Thoracic aorta (tissue), 2 donors: ENCODE measurements around the gene CUX1. TPM values are rescaled to one million over a fixed set of nuclear protein-coding genes. Genes with fewer than 3 reads are reported as not detected.
A peak's percentile ranks its signal among the peaks of the same experiment; 100 is the strongest.
"Not testable (repeated sequence)": the region's sequence is repeated elsewhere in the genome, so short reads cannot be mapped to it uniquely, and the experiment has no call there.

Source experiments
- ATAC-seq: fragments of 150-250 bp; one replicate; pipeline ENCODE4 v1.8.0; 2017; ENCODE audit warnings: low read depth; ENCODE audit not compliant: insufficient number of reproducible peaks, low FRiP score
- DNase-seq: peaks from one replicate; pipeline ENCODE4 v3.0.0-alpha.2; 2020; ENCODE audit warnings: low spot score
- H3K27ac ChIP-seq, 2 donors: fragments of 200-600 bp; sonication (generic); 1 replicate in 1 of 2; 2 replicates in 1 of 2; pipeline ENCODE4 v1.5.1; 2016; ENCODE audit warnings: mild to moderate bottlenecking in 2 of 2, moderate library complexity in 2 of 2
- H3K27me3 ChIP-seq: fragments of 200-600 bp; sonication (generic); replicated peaks from 2 replicates; pipeline ENCODE4 v1.6.0; 2016; ENCODE audit warnings: mild to moderate bottlenecking; ENCODE audit not compliant: insufficient read depth
- H3K36me3 ChIP-seq: fragments of 200-600 bp; sonication (generic); one replicate; pipeline ENCODE4 v1.5.1; 2016
- H3K4me1 ChIP-seq, 2 donors: fragments of 200-600 bp; sonication (generic); 1 replicate in 1 of 2; 2 replicates in 1 of 2; pipeline versions ENCODE4 v1.5.1 to v1.6.0; 2016; ENCODE audit warnings: low read depth in 2 of 2, mild to moderate bottlenecking in 1 of 2; ENCODE audit not compliant: control insufficient read depth in 1 of 2
- H3K4me3 ChIP-seq: fragments of 200-600 bp; sonication (generic); 2 replicates; pipeline ENCODE4 v1.5.1; 2016; ENCODE audit warnings: mild to moderate bottlenecking
- H3K9me3 ChIP-seq: fragments of 200-600 bp; sonication (generic); 2 replicates; pipeline ENCODE4 v1.5.1; 2016
- total RNA-seq, 2 donors: library from RNA; depleted of rRNA; stranded (reverse); fragments of >200 nt; gene quantifications; one replicate each; pipeline versions ENCODE4 v1.1.0 to v1.2.3, GENCODE V29; 2016
- TF ChIP-seq, protein P1 (sequence below): fragments of 200-600 bp; sonication (generic); IDR thresholded peaks from one replicate; pipeline ENCODE4 v1.5.1; 2019; ENCODE audit warnings: antibody characterized with exemption

CUX1 gene
- total RNA-seq, 2 donors from 2014 or later = 85.0 to 179 TPM

DNA sequence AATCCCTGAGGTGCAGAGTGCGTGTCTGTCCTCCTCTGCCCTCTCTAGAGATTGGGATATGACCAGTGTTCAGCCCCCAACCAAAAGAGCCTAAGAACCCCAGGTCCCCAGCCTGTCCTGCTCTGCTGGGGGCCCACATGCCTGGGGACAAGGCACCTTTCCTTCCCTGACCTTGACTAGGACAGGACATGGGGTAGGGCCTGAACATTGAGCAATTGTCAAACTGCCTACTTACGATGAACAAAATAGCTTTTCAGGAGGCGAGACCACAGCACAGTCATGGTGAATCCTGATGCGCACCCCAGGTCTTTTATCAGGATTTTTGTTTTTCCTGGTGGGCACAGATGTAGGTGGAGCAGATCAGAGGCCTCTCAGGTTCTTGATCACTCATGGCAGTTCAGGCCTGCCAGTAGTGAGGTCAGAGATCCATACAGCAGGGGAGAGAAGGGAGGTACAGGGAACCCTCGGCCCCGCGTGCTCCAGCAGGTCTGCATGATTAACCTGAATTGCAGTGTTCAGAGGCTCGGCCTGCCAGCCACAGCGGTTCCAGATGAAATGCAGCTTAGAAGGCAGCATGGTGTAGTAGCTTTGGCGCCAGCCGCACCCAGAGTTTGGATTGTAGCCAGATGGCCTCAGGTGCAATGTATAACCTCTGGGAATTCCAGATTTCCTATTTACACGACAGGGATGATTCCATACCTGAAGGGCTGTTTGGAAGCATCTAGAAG lies 191.3 kb downstream of the CUX1 start:
- Histone ChIP-seq H3K27me3 (no peaks in the 10 kb centered on the region), H3K36me3 (no peaks in the 10 kb centered on the region), H3K27ac (peak overlapping the region; percentile 16 to 71), H3K9me3 (no peaks in the 10 kb centered on the region), H3K4me3 (no peak overlapping the region), H3K4me1 (peaks cover 0 to 30% of the 10 kb centered on the region in 2 donors)
- ATAC-seq = no peak
- TF ChIP-seq, protein P1, sequence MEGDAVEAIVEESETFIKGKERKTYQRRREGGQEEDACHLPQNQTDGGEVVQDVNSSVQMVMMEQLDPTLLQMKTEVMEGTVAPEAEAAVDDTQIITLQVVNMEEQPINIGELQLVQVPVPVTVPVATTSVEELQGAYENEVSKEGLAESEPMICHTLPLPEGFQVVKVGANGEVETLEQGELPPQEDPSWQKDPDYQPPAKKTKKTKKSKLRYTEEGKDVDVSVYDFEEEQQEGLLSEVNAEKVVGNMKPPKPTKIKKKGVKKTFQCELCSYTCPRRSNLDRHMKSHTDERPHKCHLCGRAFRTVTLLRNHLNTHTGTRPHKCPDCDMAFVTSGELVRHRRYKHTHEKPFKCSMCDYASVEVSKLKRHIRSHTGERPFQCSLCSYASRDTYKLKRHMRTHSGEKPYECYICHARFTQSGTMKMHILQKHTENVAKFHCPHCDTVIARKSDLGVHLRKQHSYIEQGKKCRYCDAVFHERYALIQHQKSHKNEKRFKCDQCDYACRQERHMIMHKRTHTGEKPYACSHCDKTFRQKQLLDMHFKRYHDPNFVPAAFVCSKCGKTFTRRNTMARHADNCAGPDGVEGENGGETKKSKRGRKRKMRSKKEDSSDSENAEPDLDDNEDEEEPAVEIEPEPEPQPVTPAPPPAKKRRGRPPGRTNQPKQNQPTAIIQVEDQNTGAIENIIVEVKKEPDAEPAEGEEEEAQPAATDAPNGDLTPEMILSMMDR = no peak
- DNase-seq = no peak

DNA sequence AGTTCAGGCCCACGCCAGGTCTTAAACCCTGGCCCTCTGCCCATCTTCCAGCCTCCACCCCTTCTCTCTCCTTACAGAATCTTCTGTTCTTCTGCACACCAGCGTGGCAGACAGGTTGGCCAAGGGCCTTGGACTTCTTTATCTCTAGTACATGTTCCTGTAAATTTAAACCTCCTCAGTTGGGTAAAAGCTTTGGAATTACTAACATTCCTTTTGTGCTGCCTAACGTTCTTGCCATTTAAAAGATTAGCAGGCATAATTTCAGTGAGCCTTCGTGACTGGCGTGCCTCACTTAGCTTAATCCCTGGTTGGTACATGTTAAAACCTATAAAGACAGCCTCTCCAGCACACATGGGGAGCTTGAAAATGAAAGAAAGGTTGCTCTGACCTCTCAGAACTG lies 192.2 kb downstream of the CUX1 start:
- TF ChIP-seq, protein P1 = no peak
- H3K27me3 ChIP-seq = no peaks in the 10 kb centered on the region
- peak overlapping the region; percentile 5 for H3K4me3 ChIP-seq
- H3K36me3 ChIP-seq = no peaks in the 10 kb centered on the region
- H3K27ac ChIP-seq = peak overlapping the region; percentile 71 to 79
- ATAC-seq (no peak), DNase-seq (no peak)
- H3K9me3 ChIP-seq = no peaks in the 10 kb centered on the region
- H3K4me1 ChIP-seq = peaks cover 0 to 36% of the 10 kb centered on the region in 2 donors

DNA sequence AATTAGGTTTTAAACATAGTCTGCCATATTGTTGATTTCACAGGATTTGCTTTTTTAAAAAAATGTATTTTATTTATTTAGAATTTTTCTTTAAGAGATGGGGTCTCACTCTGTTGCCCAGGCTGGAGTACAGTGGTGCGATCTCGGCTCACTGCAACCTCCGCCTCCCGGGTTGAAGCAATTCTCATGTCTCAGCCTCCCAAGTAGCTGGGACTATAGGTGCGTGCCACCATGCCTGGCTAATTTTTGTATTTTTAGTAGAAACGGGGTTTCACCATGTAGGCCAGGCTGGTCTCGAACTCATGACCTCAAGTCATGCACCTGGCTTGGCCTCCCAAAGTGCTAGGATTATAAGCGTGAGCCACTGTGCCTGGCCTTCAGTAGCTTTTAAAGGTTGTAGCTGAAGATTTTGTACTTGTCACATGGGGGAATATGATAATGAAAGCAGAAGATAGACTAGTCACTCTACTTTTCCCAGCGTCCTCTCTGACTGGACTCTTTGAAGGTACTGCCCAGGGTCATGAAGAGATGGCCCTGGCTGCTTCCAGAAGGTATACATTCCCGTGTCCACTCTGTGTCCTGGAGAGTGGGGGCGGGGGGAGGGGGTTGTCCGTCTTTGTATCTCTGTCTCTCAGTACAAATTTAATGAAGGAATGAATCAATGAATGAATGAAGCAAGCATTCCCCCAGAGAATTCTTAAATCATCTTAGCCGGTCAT lies 194.8 kb downstream of the CUX1 start:
- not testable (repeated sequence) for ATAC-seq

DNA sequence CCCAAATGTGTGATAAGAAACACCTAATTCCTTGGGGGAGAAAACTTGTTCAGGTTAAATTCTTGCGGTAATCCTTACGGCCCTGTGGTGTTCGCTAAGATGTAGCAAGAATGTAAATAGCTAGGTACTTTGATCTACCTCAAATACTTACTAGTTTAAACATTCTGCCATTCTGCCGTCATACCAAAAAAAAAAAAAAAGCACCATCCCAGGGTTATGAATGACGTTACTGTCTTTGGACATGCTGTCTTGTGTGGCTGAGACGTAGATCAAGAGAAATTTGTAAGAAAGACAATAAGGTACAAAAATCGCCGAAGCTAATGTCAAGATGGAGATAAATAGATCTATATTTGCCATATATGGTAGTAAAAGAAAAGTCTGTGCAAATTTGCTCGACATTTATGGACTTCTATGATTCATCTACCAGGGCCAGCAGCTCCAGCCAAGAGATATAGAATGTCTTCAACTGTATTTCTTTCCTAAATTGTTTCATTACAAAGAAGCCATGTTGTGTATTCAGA lies 195.6 kb downstream of the CUX1 start:
- H3K27ac ChIP-seq = peak overlapping the region; percentile 3 to 31
- no peak for DNase-seq
- no peaks in the 10 kb centered on the region for H3K36me3 ChIP-seq
- no peak for ATAC-seq
- peaks cover 0 to 36% of the 10 kb centered on the region in 2 donors for H3K4me1 ChIP-seq
- TF ChIP-seq, protein P1 = no peak
- H3K4me3 ChIP-seq = peak overlapping the region; percentile 6
- no peaks in the 10 kb centered on the region for H3K27me3 ChIP-seq
- no peaks in the 10 kb centered on the region for H3K9me3 ChIP-seq

More for the DNA sequence above, 194.8 kb downstream of the CUX1 start:
- not testable (repeated sequence) for H3K27me3 ChIP-seq, DNase-seq, H3K9me3 ChIP-seq, H3K36me3 ChIP-seq
- Histone ChIP-seq H3K4me1 (peaks cover 0 to 36% of the 10 kb centered on the region in 2 donors), H3K4me3 (peak overlapping the region; percentile 6), H3K27ac (peak overlapping the region in 1 of 2 donors; percentile 31)

DNA sequence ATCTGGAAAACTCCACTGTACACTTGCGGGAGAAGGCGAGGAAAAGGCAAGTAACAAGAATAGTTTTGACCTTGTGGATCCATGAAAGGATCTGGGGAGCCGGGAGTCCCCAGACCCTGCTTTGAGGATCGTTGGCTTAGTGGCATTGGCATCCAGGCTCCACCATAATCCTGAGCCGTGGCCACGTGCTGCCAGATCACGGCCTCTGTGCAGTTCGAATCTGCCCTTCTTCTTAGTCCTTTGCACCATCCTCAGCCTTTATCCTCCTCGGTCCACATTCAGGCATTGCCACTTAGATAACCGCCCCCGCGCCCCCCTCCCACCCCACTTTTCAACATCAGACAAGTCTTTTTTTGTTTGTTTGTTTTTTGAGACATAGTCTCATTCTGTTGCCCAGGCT lies 201.4 kb downstream of the CUX1 start:
- H3K9me3 ChIP-seq = no peaks in the 10 kb centered on the region
- TF ChIP-seq, protein P1 = no peak
- H3K27me3 ChIP-seq = no peaks in the 10 kb centered on the region
- DNase-seq = no peak
- no peak overlapping the region for H3K4me3 ChIP-seq
- H3K4me1 ChIP-seq = peaks cover 0 to 9% of the 10 kb centered on the region in 2 donors
- no peak overlapping the region for H3K27ac ChIP-seq
- no peak for ATAC-seq
- H3K36me3 ChIP-seq = no peaks in the 10 kb centered on the region
